Fibroblast of villous mesenchyme (primary cell): ENCODE results near the gene ARRDC1. TPM values are rescaled to one million over a fixed set of nuclear protein-coding genes. Genes with fewer than 3 reads are reported as not detected.

Experiments
- DNase-seq: peaks from one replicate; pipeline ENCODE4 v3.0.0-alpha.2; 2010; ENCODE audit warnings: low read depth
- H3K4me3 ChIP-seq: 2 replicates; pipeline ENCODE4 v1.5.1; 2011; ENCODE audit warnings: low read depth, mild to moderate bottlenecking, low read length
- CTCF ChIP-seq: IDR thresholded peaks from 2 replicates; pipeline ENCODE4 v1.5.1; 2012; ENCODE audit warnings: low read depth, mild to moderate bottlenecking, low read length; ENCODE audit not compliant: insufficient read depth
- small RNA-seq: library from RNA; depleted of rRNA; stranded (forward); fragments of <200 nt; gene quantifications from one replicate; pipeline ENCODE3, GENCODE V24; 2012
- total RNA-seq: library from RNA; depleted of rRNA; stranded (reverse); fragments of >200 nt; gene quantifications from 2 replicates; pipeline ENCODE4 v1.2.3, GENCODE V29; 2012

Gene ARRDC1
- total RNA-seq, 1 donor: 12.5 TPM

- H3K4me3 ChIP-seq: no peak overlapping the region
- TF ChIP-seq CTCF: no peak
- no peak for DNase-seq
Observed at GRCh38 chr9:137657606-137658005, 52.1 kb downstream of the ARRDC1 start.

- no peak for TF ChIP-seq CTCF
- DNase-seq: no peak
- no peak overlapping the region for H3K4me3 ChIP-seq
Observed at GRCh38 chr9:137658781-137659180, 53.3 kb downstream of the ARRDC1 start.

- peak; percentile 71 for DNase-seq
- TF ChIP-seq CTCF: no peak
- no peak overlapping the region for H3K4me3 ChIP-seq
Observed at GRCh38 chr9:137660144-137660543, 54.7 kb downstream of the ARRDC1 start.

- no peak overlapping the region for H3K4me3 ChIP-seq
- TF ChIP-seq CTCF: no peak
- no peak for DNase-seq
Observed at GRCh38 chr9:137663584-137663983, 58.1 kb downstream of the ARRDC1 start.

GRCh38 chr9:137664676-137665075 is 59.2 kb downstream of the ARRDC1 start:
- DNase-seq: peak; percentile 57
- no peak overlapping the region for H3K4me3 ChIP-seq
- TF ChIP-seq CTCF: no peak

Small RNA genes lying within 50 kb of the gene (small RNA-seq; reads per million reads assigned to genes)
- gene RF00017: not detected

Other genes with a start within 250 kb of the ARRDC1 start
- gene EXD3, start 182.5 kb upstream of the ARRDC1 start, total RNA-seq: 7.3 and 8.1 TPM in 2 replicates
- 0.32 TPM in 1 of 2 replicates, not detected in the other for gene NOXA1, start 182.3 kb upstream of the ARRDC1 start, total RNA-seq
- under 0.01 TPM in 1 of 2 replicates, not detected in the other for gene ENTPD8, start 164.3 kb upstream of the ARRDC1 start, total RNA-seq
- 22.0 and 22.9 TPM in 2 replicates for gene NSMF, start 146.4 kb upstream of the ARRDC1 start, total RNA-seq
- gene PNPLA7, start 55.3 kb upstream of the ARRDC1 start, total RNA-seq: 0.64 and 1.3 TPM in 2 replicates
- 41.5 and 58.0 TPM in 2 replicates for gene MRPL41, start 53.8 kb upstream of the ARRDC1 start, total RNA-seq
- 22.0 and 22.5 TPM in 2 replicates for gene DPH7, start 26.8 kb upstream of the ARRDC1 start, total RNA-seq
- 18.0 and 18.6 TPM in 2 replicates for gene ZMYND19, start 15.2 kb upstream of the ARRDC1 start, total RNA-seq
- 41.9 and 43.6 TPM in 2 replicates for gene EHMT1, start 13.3 kb downstream of the ARRDC1 start, total RNA-seq